K562 (cell line): ENCODE results near the gene DPP9. TPM values are rescaled to one million over a fixed set of nuclear protein-coding genes. Genes with fewer than 3 reads are reported as not detected.

Experiments
- C11orf30 ChIP-seq: fragments of 450-650 bp; IDR thresholded peaks from 2 replicates; pipeline ENCODE4 v1.6.1; 2016; ENCODE audit warnings: low read depth, mild to moderate bottlenecking
- CBFA2T3 ChIP-seq: fragments of 450-650 bp; IDR thresholded peaks from 2 replicates; pipeline ENCODE4 v1.6.1; 2017
- CBFB ChIP-seq: sonication (generic); formaldehyde crosslinking; IDR thresholded peaks from 2 replicates; pipeline ENCODE4 v1.4.0; 2020; ENCODE audit warnings: mild to moderate bottlenecking, missing genetic modification reagents
- CHD4 ChIP-seq: fragments of 200-600 bp; sonication (generic); IDR thresholded peaks from 3 replicates; pipeline ENCODE4 v1.6.1; 2012; ENCODE audit warnings: low read depth, mild to moderate bottlenecking, mixed read lengths, low read length, inconsistent platforms; ENCODE audit not compliant: insufficient read depth, insufficient replicate concordance, poor library complexity, severe bottlenecking
- CREBBP ChIP-seq: IDR thresholded peaks from one replicate; pipeline ENCODE4 v1.6.1; 2012; ENCODE audit warnings: low read depth, mild to moderate bottlenecking, control low read depth, inconsistent platforms, low read length
- HBP1 ChIP-seq: fragments of 450-650 bp; formaldehyde crosslinking; IDR thresholded peaks from 2 replicates; pipeline ENCODE4 v1.4.0; 2022; ENCODE audit warnings: missing genetic modification characterization
- HLTF ChIP-seq: fragments of 450-650 bp; IDR thresholded peaks from 2 replicates; pipeline ENCODE4 v1.6.1; 2016
- OTX1 ChIP-seq: fragments of 450-650 bp; formaldehyde crosslinking; IDR thresholded peaks from 2 replicates; pipeline ENCODE4 v1.4.0; 2022; ENCODE audit warnings: mild to moderate bottlenecking
- TFAM ChIP-seq: fragments of 250-450 bp; sonication (Bioruptor Pico); conservative IDR thresholded peaks from 2 replicates; pipeline ENCODE4 v1.5.0; 2021; ENCODE audit warnings: mild to moderate bottlenecking, moderate library complexity
- ZBTB7A ChIP-seq: IDR thresholded peaks from 2 replicates; pipeline ENCODE4 v1.6.1; 2011; ENCODE audit warnings: low read depth, mild to moderate bottlenecking, low read length, moderate library complexity, borderline replicate concordance; ENCODE audit not compliant: control insufficient read depth
- ZNF316 ChIP-seq: fragments of 450-650 bp; IDR thresholded peaks from 2 replicates; pipeline ENCODE4 v1.6.1; 2016
- ZNF347 ChIP-seq: fragments of 450-650 bp; formaldehyde crosslinking; IDR thresholded peaks from 2 replicates; pipeline ENCODE4 v1.4.0; 2020; ENCODE audit warnings: low read depth, mild to moderate bottlenecking, moderate library complexity
- ZNF592 ChIP-seq: fragments of 450-650 bp; IDR thresholded peaks from 2 replicates; pipeline ENCODE4 v1.6.1; 2017; ENCODE audit warnings: antibody characterized with exemption, mild to moderate bottlenecking
- polyA plus RNA-seq, 8 experiments: library from polyadenylated mRNA; depleted of rRNA in 4 of 8; stranded (reverse) in 5 of 8; unstranded in 3 of 8; fragments of >200 nt; fragmentation: Nextera tagmentation in 2 of 8; fragmentation: Illumina TruSeq in 1 of 8; extraction: Ambion mirVana in 2 of 8; extraction: Trizol in 1 of 8; gene quantifications; 2 replicates each; pipeline versions ENCODE4 v1.2.1 to v1.2.3, GENCODE V29; 2011 to 2014; ENCODE audit warnings: inconsistent platforms in 1 of 8, missing spikeins in 1 of 8
- total RNA-seq, 7 experiments: library from RNA; depleted of rRNA in 6 of 7; stranded (reverse); fragments of >200 nt in 6 of 7; fragmentation: Illumina TruSeq in 2 of 7; extraction: Trizol in 2 of 7; gene quantifications; 2 replicates each; pipeline versions ENCODE4 v1.2.1 to v1.2.3, GENCODE V29; 2011 to 2021; ENCODE audit warnings: low replicate concordance in 1 of 7
- TF ChIP-seq, protein P1 (sequence below): fragments of 200-800 bp; sonication (Bioruptor generic); IDR thresholded peaks from 2 replicates; pipeline ENCODE4 v1.6.1; 2017; ENCODE audit warnings: missing genetic modification characterization, missing compliant biosample characterization
- TF ChIP-seq, protein P2 (sequence below): fragments of 200-800 bp; sonication (Bioruptor generic); IDR thresholded peaks from 2 replicates; pipeline ENCODE4 v1.6.1; 2017; ENCODE audit warnings: missing genetic modification characterization, missing compliant biosample characterization
- TF ChIP-seq, protein P3 (sequence below): fragments of 450-650 bp; IDR thresholded peaks from 2 replicates; pipeline ENCODE4 v1.6.1; 2017; ENCODE audit warnings: mild to moderate bottlenecking, moderate library complexity

Gene DPP9
- total and polyA plus RNA-seq, 9 of the 15 experiments (the other 6 are each of a cell fraction or from before 2014, with no cell fraction given) = 0.90 to 66.7 (median 24.5) TPM

GRCh38 chr19:4638828-4639530 is 84.7 kb downstream of the DPP9 start, which contains the start of gene TNFAIP8L1 (continued):
- TF ChIP-seq, protein P1, sequence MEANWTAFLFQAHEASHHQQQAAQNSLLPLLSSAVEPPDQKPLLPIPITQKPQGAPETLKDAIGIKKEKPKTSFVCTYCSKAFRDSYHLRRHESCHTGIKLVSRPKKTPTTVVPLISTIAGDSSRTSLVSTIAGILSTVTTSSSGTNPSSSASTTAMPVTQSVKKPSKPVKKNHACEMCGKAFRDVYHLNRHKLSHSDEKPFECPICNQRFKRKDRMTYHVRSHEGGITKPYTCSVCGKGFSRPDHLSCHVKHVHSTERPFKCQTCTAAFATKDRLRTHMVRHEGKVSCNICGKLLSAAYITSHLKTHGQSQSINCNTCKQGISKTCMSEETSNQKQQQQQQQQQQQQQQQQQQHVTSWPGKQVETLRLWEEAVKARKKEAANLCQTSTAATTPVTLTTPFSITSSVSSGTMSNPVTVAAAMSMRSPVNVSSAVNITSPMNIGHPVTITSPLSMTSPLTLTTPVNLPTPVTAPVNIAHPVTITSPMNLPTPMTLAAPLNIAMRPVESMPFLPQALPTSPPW = peak; percentile 100
- TF ChIP-seq, protein P2, sequence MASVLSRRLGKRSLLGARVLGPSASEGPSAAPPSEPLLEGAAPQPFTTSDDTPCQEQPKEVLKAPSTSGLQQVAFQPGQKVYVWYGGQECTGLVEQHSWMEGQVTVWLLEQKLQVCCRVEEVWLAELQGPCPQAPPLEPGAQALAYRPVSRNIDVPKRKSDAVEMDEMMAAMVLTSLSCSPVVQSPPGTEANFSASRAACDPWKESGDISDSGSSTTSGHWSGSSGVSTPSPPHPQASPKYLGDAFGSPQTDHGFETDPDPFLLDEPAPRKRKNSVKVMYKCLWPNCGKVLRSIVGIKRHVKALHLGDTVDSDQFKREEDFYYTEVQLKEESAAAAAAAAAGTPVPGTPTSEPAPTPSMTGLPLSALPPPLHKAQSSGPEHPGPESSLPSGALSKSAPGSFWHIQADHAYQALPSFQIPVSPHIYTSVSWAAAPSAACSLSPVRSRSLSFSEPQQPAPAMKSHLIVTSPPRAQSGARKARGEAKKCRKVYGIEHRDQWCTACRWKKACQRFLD = no peak
- TF ChIP-seq HLTF (no peak), CBFB (CRISPR knock-in tag) (no peak), C11orf30 (no peak), TFAM (CRISPR knock-in tag) (no peak), HBP1 (CRISPR knock-in tag) (no peak), ZNF592 (peak; percentile 71), CHD4 (no peak), ZNF316 (no peak), CREBBP (no peak), CBFA2T3 (peak; percentile 65), OTX1 (CRISPR knock-in tag) (no peak), ZNF347 (CRISPR knock-in tag) (no peak), ZBTB7A (peak; percentile 84; the same call in 1 of the 2 replicates)
- TF ChIP-seq, protein P3, sequence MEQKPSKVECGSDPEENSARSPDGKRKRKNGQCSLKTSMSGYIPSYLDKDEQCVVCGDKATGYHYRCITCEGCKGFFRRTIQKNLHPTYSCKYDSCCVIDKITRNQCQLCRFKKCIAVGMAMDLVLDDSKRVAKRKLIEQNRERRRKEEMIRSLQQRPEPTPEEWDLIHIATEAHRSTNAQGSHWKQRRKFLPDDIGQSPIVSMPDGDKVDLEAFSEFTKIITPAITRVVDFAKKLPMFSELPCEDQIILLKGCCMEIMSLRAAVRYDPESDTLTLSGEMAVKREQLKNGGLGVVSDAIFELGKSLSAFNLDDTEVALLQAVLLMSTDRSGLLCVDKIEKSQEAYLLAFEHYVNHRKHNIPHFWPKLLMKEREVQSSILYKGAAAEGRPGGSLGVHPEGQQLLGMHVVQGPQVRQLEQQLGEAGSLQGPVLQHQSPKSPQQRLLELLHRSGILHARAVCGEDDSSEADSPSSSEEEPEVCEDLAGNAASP = no peak
